Small intestine (tissue), 7 donors: ENCODE results near the gene PKP1. TPM values are rescaled to one million over a fixed set of nuclear protein-coding genes. Genes with fewer than 3 reads are reported as not detected.

Experiments
- DNase-seq, 2 donors: peaks; one replicate each; pipeline versions ENCODE4 v3.0.0 to v3.0.0-alpha.2; 2013
- FAIRE-seq: peaks from 2 replicates; lab custom pipeline; 2012; peaks lifted over from hg19 to GRCh38; lab: Jason Lieb, UNC
- H3K27ac ChIP-seq, 3 donors: one replicate each; pipeline ENCODE4 v1.5.1; 2013; ENCODE audit warnings: low read length in 2 of 3, mild to moderate bottlenecking in 2 of 3, control low read depth in 1 of 3, inconsistent platforms in 1 of 3, low read depth in 1 of 3, moderate library complexity in 1 of 3
- H3K27me3 ChIP-seq, 3 donors: one replicate each; pipeline ENCODE4 v1.6.1; 2013; ENCODE audit warnings: low read length in 3 of 3, inconsistent platforms in 1 of 3; ENCODE audit not compliant: control insufficient read depth in 3 of 3, insufficient read depth in 3 of 3
- H3K36me3 ChIP-seq, 3 donors: one replicate each; pipeline ENCODE4 v1.6.1; 2013; ENCODE audit warnings: low read length in 3 of 3, inconsistent platforms in 1 of 3, low read depth in 1 of 3, mild to moderate bottlenecking in 1 of 3, moderate library complexity in 1 of 3; ENCODE audit not compliant: control insufficient read depth in 3 of 3, insufficient read depth in 2 of 3
- H3K4me1 ChIP-seq, 3 donors: one replicate each; pipeline ENCODE4 v1.6.1; 2013; ENCODE audit warnings: low read length in 2 of 3, inconsistent platforms in 1 of 3, low read depth in 1 of 3, mild to moderate bottlenecking in 1 of 3, moderate library complexity in 1 of 3; ENCODE audit not compliant: control insufficient read depth in 3 of 3, insufficient read depth in 2 of 3
- H3K4me3 ChIP-seq, 3 donors: one replicate each; pipeline ENCODE4 v1.5.1; 2013; ENCODE audit warnings: low read length in 3 of 3, control low read depth in 1 of 3, inconsistent platforms in 1 of 3, low read depth in 1 of 3, mild to moderate bottlenecking in 1 of 3, moderate library complexity in 1 of 3
- H3K9me3 ChIP-seq, 2 donors: one replicate each; pipeline ENCODE4 v1.6.1; 2013; ENCODE audit warnings: low read depth in 1 of 2, low read length in 1 of 2; ENCODE audit not compliant: control insufficient read depth in 2 of 2, insufficient read depth in 1 of 2
- WGBS, 3 donors: extraction: QIAGEN DNeasy Blood & Tissue Kit; methylation state at CpG; one replicate each; pipeline ENCODE4 v1.1.7; 2013; 5-methylcytosine and 5-hydroxymethylcytosine counted together
- polyA plus RNA-seq, 4 donors: library from polyadenylated mRNA; stranded (reverse) in 3 of 4; unstranded in 1 of 4; fragments of 200-250 nt in 3 of 4; fragments of 120-200 nt in 1 of 4; gene quantifications; one replicate each; pipeline versions ENCODE4 v1.2.1 to v1.2.3, GENCODE V29; 2013
- donor health status: healthy with polysubstance abuse.
- donor health status: control.
- donor health status: control.
- donor health status: Bipolar disorder and iron deficiency.
- donor health status: healthy.

PKP1 gene
- polyA plus RNA-seq, 4 donors = 0.24 to 0.69 (median 0.36) TPM

DNA sequence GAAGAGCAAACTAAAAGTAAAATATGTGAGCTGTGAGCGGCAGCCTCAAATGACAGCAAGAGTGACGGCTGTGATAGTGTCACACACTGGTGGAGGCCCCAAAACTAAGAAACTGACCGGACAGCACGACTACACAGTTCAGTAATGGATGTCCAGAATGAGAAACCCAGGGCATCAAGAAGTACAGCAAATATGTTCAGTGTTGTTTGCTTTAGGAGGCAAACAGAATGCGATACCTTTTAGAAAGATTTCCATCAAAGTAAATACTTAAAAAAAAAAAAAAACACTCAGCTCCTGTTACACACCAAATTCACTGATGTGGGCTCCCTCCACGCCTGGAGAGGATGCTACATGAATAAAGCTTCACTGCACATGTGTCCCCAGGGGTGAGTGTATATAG is 1.1 kb upstream of the PKP1 start:
- H3K27me3 ChIP-seq = peaks cover 0 to 71% (median 21%) of the 10 kb centered on the region in 3 donors
- WGBS, 3 donors = 87 to 90% (median 90%) methylated on average over 6 of the region's 6 CpGs

GRCh38 chr1:201283836-201284553 is 689 bp downstream of the PKP1 start:
- H3K27me3 ChIP-seq = peaks cover 0 to 72% (median 21%) of the 10 kb centered on the region in 3 donors
- peaks cover 0 to 11% (median 0%) of the 10 kb centered on the region in 3 donors for H3K4me1 ChIP-seq
- DNase-seq (no peak), FAIRE-seq (no peak)
- no peaks in the 10 kb centered on the region for H3K9me3 ChIP-seq
- WGBS, 3 donors = 38 to 69% (median 62%) methylated on average over 53 of the region's 53 CpGs
- no peaks in the 10 kb centered on the region for H3K36me3 ChIP-seq
- no peak overlapping the region for H3K27ac ChIP-seq
- no peak overlapping the region for H3K4me3 ChIP-seq

More for the DNA sequence above, 1.1 kb upstream of the PKP1 start:
- no peaks in the 10 kb centered on the region for H3K9me3 ChIP-seq
- H3K4me1 ChIP-seq = peaks cover 0 to 11% (median 0%) of the 10 kb centered on the region in 3 donors
- DNase-seq (no peak), FAIRE-seq (no peak)
- no peak overlapping the region for H3K27ac ChIP-seq
- H3K36me3 ChIP-seq = no peaks in the 10 kb centered on the region
- H3K4me3 ChIP-seq = no peak overlapping the region

- H3K27me3 ChIP-seq = peaks cover 0 to 73% (median 21%) of the 10 kb centered on the region in 3 donors
- WGBS, 3 donors = 77 to 81% (median 78%) methylated on average over 6 of the region's 6 CpGs
- FAIRE-seq = no peak
- no peaks in the 10 kb centered on the region for H3K36me3 ChIP-seq
- H3K9me3 ChIP-seq = no peaks in the 10 kb centered on the region
- peaks cover 0 to 11% (median 0%) of the 10 kb centered on the region in 3 donors for H3K4me1 ChIP-seq
- no peak for DNase-seq
- H3K4me3 ChIP-seq = no peak overlapping the region
- H3K27ac ChIP-seq = no peak overlapping the region
Observed at GRCh38 chr1:201284636-201285035, 1.3 kb downstream of the PKP1 start.

GRCh38 chr1:201285846-201286245 is 2.5 kb downstream of the PKP1 start:
- FAIRE-seq (no peak), DNase-seq (no peak)
- H3K27me3 ChIP-seq = peaks cover 0 to 64% (median 18%) of the 10 kb centered on the region in 3 donors
- peaks cover 0 to 11% (median 0%) of the 10 kb centered on the region in 3 donors for H3K4me1 ChIP-seq
- no peak overlapping the region for H3K4me3 ChIP-seq
- H3K36me3 ChIP-seq = no peaks in the 10 kb centered on the region
- H3K9me3 ChIP-seq = no peaks in the 10 kb centered on the region
- WGBS, 3 donors = 73 to 80% (median 78%) methylated on average over 7 of the region's 7 CpGs
- no peak overlapping the region for H3K27ac ChIP-seq

GRCh38 chr1:201286445-201286844 is 3.1 kb downstream of the PKP1 start:
- Histone ChIP-seq H3K4me1 (peaks cover 0 to 11% (median 0%) of the 10 kb centered on the region in 3 donors), H3K36me3 (no peaks in the 10 kb centered on the region), H3K27me3 (peaks cover 0 to 60% (median 16%) of the 10 kb centered on the region in 3 donors), H3K4me3 (no peak overlapping the region), H3K27ac (no peak overlapping the region), H3K9me3 (no peaks in the 10 kb centered on the region)
- FAIRE-seq = no peak
- WGBS, 3 donors = 62 to 91% (median 79%) methylated on average over 1 of the region's 1 CpG
- no peak for DNase-seq

DNA sequence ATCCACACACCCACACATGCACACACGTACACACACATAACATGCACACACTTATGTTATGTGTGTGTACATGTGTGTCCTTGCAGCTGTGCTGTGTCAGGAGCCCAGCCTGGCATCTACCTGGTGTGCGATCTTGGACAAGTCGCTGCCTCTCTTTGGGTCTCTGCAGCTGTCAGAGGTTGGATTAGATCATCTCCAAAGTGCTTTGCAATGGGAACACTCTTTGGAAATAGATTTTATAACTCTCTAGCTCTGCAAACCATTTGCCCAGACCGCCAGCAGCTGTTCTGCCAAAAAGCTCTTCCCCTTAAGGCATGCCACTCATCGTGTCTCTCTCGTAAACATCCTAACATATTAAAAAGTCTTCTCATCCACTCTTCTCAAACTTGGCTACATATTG is 4.7 kb downstream of the PKP1 start:
- peaks cover 0 to 9% (median 0%) of the 10 kb centered on the region in 3 donors for H3K4me1 ChIP-seq
- H3K4me3 ChIP-seq = no peak overlapping the region
- FAIRE-seq = no peak
- 84 to 91% (median 89%) methylated on average over 6 of the region's 6 CpGs for WGBS, 3 donors
- H3K36me3 ChIP-seq = no peaks in the 10 kb centered on the region
- H3K27me3 ChIP-seq = peaks cover 0 to 45% (median 14%) of the 10 kb centered on the region in 3 donors
- H3K27ac ChIP-seq = no peak overlapping the region
- H3K9me3 ChIP-seq = no peaks in the 10 kb centered on the region
- DNase-seq = no peak

GRCh38 chr1:201288765-201289164 is 5.5 kb downstream of the PKP1 start:
- WGBS, 3 donors = 52 to 78% (median 65%) methylated on average over 7 of the region's 7 CpGs
- H3K4me1 ChIP-seq = peaks cover 0 to 1% (median 0%) of the 10 kb centered on the region in 3 donors
- FAIRE-seq (no peak), DNase-seq (no peak)
- H3K27ac ChIP-seq = no peak overlapping the region
- H3K36me3 ChIP-seq = no peaks in the 10 kb centered on the region
- no peak overlapping the region for H3K4me3 ChIP-seq
- H3K9me3 ChIP-seq = no peaks in the 10 kb centered on the region
- peaks cover 0 to 41% (median 8%) of the 10 kb centered on the region in 3 donors for H3K27me3 ChIP-seq

DNA sequence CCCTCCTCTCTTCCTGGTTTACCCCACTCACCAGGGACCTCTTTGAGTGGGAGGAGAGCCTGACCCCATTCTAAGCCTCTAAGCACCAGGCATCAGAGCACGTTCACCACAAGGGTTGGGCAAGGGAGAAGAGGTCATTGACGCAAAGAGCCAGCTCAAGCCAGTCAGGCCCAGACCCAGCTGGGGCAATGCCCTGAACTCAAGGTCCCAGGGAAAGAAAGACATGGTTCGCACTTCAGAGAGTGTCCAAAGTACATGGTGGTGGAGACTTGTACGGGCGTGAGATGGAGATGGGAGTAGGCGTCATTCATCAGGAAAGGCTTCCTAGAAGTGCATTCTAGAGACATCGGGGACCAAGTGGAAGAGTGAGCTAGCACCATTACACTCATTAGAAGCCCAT is 7.2 kb downstream of the PKP1 start:
- 44 to 83% (median 48%) methylated on average over 7 of the region's 7 CpGs for WGBS, 3 donors
- FAIRE-seq (no peak), DNase-seq (peak in 1 of 2 donors; percentile 56)
- Histone ChIP-seq H3K9me3 (no peaks in the 10 kb centered on the region), H3K27ac (no peak overlapping the region), H3K4me3 (no peak overlapping the region), H3K36me3 (no peaks in the 10 kb centered on the region), H3K27me3 (peaks cover 0 to 29% (median 0%) of the 10 kb centered on the region in 3 donors), H3K4me1 (no peaks in the 10 kb centered on the region)
